Midbrain (tissue), 1 donor: Measurements from ENCODE around the gene RSPO4.

ENCODE experiments used
- DNase-seq: peaks from one replicate; lab custom pipeline; 2025; lab: John Stamatoyannopoulos, UW

The RSPO4 gene

DNA sequence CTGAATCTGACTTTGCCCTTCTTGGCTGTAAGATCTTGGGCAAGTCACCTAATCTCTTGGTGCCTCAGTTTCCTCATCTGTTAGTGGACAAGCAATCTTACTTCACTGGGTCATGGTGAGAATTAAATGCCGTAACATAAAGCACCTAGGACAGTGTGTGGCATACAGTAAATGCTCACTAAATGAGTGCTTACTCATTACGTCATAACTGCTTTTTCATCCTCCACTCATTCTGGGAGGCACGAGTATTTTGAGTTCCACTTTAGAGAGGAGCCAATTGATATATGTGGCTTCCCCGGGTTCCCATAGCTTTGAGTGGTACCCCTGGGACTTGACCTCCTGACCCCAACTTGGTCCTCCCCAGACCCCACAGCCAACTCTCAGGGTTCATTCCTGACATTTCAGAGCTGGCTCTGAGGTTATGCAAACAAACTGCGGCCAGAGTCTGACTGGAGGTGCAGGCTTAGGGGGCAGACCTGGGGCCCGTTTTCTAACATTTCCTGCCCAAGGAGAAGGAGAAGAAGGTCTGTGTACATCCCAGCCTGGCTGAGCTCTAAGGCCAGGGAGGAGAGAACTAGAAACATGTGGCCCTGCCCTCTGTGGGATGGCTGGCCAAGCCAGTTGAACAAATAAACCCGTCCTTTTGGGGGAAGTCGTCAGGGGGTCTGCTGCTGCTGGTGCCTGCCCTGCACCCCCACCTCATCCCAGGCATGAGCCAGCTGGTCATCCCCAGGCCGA is 91.8 kb downstream of the RSPO4 start:
- no peak for DNase-seq

DNA sequence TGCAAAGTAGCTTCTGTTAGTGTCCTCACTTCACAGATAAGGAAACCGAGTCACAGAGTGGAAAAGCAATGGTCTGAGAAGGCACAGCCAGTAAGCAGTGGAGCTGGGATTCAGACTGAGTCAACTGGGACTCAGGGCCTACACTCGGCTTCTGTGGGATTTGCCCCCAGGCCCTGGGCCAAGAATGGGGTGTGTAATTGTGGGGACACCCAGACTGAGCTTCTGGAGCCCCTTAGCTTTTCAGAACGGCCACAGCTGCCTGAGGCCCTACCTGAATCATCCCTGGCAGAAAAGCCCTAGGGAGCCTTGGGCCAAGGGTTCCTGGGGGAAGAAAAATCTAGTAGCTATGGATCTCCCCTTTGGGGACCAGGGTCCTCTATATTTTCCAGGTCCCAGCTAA is 92.5 kb downstream of the RSPO4 start:
- DNase-seq = no peak
